GM19452 (cell line): ENCODE results near the gene CCDC69.

Experiments used
- ATAC-seq: cut with Tn5 transposase; IDR thresholded peaks from one replicate; pipeline ENCODE4 v1.9.1; 2021; ENCODE audit not compliant: unreplicated experiment

CCDC69 gene

DNA sequence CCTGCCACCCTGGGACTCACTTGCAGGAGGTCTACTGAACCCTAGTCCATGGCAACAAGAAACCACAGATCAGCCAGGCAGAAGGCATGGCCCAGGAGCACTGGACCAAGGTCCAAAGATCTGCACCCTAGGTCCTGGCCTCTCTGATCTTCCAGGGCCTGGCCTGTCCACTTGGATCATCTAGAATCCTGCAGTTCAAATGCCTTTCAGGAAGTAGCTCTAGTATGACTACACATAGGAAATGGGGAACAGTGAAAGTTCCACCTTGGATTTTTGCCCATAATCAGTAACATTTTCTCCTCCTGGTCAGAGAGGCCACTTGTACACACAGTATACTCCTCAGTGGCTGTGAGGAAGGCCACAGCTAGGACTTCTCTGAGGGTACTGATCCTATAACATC is 77.8 kb downstream of the CCDC69 start:
- ATAC-seq: no peak

DNA sequence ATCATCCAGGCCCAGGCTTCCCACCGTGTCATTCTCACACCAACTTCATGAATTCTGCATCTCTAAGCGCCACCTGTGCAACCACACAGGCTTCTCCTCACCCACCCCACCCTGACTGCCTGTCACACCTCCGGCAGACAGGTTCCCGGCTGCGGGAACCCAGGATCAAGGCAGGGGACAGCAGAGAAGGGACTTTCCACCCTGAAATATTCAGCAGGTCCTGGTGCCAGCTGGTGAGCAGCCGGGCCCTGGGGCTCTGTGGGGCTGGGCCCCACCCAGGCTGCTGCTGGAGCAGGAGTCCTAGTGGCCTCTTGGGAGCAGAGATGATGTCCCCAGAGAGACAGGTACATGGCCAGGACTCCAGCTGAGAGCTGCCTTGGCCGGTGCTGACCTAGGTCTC is 79.0 kb downstream of the CCDC69 start:
- no peak for ATAC-seq

DNA sequence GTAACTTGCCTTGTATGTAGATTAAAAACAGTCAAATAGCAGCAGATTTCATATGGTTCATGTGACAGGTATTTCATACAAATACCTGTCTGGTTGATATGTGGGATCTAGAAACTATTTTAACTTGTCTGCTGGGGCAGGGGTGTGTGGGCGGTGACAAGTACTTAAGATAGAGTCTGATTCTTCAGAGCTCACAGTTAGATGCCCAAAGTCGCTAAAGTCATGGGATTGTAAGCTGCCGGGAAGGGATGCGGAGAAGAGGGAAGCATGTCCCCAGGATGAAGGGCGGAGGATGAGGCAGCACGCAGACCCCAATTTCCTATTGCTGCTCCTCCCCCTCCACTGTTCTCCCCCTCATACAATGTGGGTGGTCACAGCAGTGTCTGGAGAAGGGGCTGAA is 79.6 kb downstream of the CCDC69 start:
- ATAC-seq: no peak

DNA sequence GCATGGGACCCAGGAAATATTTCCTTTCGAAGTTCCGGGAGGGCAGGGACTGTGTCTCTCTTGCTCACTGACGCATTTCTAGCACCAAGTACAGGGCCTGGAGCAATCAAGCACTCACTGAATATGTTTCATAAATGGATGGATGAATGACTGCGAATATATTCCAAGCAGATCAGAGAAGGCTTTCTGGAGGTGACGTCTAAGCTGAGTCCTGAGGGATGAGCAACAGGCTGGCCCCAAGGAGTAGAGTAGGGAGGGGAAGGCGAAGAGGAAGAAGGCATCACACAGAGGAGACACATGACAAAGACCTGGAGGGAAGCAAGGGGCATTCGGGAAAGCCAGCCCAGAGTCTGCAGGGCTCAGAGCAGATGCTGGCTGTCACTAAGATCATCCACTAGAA is 80.2 kb downstream of the CCDC69 start:
- no peak for ATAC-seq

DNA sequence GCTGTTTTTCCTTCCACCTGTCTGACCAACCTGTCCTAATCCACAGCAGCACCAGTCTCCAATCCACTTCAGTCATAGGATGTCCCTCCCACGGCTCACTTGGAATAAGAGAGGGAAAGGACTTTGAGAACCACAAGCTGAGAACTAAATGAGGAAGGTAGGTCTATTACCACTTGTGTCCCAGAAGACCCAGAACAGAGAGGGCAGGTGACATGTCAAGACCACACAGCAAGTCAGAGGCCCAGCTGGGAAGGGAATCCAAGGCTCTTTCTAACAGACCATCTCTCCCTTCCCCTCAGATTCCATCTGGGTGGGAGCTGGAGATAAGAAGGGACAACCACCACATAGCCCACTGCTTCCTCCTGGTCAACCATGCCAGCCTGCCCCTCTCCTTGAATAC is 81.0 kb downstream of the CCDC69 start:
- ATAC-seq: no peak

DNA sequence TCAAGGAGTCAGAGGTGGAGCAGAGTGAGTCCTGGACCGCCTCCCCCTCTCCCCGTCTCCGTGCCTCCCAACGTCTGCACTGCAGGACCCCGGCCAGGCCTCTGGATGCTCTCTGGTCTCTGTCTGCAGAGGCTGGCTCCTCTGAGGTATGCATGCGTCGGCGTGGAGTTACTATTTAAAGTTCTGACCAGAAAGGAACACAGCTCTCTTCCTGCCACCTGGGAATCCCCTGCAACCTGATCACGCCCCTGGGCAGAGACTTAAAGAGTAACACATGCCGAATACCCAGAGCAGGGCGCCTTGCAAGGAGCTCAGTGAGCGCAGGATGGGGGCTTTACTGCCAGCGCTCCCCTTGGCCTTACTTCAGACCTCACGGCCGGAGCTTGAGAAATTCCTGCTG is 82.4 kb downstream of the CCDC69 start:
- peak; percentile 93 for ATAC-seq

DNA sequence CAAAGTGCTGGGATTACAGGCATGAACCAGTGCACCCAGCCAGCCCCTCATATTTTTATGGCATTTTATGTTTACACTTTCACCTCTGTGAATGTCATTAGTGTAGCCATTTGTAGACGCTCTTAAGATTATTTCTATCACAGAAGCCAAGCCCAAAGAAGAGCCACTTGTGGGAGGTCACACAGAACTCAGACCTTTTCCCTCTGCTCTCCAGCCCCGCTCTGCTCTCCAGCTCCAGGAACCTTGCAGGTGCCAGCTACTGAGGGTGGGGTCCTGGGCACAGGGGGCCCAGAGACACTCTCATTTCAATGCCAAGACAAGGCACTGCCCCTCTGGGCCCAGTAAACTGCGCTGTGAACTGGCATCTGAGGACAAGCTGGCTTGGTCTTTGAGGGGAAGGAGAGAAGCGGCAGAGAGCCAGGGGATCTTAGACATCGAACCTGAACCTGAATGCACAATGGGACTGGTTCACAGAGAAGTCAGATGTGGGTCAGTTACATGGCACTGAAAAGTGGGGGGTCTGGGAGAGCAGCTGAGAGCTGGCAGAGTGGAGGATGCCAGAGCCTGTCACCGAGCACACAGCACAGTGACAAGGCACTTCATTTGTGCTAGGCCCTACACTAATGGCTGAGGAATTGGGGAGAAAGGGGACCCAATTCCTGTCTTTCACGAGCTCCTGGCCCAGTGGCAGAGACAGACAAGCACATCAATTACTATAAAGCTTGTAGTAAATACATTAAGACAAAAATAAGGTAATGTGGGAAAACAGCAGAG is 83.0 kb downstream of the CCDC69 start:
- ATAC-seq: no peak

DNA sequence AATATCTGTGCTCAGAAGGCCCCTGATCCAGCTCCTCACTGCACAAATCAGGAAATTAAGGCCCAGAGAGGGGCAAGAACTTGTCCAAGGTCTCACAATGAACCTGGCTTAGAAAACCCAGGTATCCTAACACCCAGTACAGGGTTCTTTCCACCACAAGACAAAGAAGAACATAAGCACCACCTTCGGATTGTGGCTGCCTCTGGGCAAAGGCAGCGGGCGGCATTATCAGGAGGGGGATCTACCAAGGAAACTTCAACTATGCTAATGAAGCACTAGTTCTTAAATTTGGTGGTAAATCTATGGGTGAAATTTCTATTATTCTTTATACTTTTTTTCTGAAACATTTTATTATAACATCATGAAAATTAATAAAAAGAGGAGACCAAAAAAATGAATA is 84.2 kb downstream of the CCDC69 start:
- no peak for ATAC-seq

DNA sequence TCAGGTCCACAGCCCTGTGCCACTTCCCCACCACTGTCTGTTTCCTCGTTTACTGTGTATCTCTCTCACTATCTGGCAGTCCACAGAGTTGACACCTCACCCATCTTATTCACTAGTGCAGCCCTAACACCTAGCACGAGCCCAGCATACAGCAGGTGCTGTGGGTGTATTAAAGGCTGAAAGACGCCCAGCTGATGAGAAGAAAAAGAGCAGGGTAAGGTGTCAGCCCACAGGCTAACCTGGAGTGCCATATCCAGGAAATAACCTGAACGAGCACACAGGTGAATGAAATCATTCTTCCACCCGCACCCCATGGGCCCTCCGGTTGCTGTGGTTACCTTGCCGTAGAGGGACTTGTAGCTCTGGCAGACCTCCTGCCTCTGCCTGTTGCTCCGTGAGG is 84.9 kb downstream of the CCDC69 start:
- no peak for ATAC-seq

DNA sequence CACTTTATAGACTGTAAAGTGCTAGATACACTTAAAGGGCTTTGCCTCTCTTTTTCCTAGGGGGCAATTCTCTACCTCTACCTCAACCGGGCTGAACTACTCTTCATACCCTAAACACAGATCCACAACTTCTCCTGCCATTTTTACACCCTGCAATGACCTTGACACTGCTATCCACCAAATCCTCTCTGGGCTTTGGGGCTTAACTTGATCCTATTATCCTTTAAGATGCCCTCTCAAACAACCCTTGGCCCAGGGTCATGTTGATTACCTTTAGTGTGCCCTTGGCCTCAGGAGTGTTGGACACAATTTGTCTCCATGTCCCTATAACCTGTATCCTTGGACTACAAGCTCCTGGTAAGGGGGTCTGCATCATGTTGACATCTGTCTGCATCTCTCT is 85.8 kb downstream of the CCDC69 start:
- no peak for ATAC-seq

DNA sequence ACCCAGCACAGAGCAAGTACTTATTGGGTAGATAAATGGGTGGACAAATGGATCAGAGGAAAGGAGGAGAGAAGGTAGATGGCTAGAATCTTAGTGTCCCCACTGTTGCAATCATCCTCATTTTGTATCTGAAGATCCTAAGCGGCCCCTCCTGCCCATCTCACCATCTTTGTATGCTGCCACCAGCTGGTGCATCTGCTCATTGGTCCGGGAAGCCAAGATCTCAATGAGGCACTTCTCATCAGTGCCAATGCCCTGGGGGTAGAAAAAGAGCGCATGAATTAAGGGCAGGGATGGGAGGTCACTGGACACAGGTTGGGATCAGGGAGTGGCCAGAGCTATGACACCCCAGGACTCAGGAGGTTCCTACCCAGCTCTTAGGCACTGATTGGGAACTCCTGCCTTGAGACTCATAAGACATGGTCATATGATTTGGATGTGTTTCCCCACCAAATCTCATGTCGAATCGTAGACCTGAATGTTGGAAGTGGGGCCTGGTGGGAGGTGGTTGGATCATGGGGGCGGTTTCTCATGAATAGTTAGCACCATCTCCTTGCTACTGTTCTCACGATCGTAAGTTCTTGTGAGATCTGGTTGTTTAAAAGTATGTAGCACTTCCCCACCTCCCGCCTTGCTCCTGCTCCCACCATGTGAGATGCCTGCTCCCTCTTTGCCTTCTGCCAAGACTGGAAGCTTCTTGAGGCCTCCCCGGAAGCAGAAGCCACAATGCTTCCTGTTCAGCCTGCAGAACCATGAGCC is 86.6 kb downstream of the CCDC69 start:
- no peak for ATAC-seq

DNA sequence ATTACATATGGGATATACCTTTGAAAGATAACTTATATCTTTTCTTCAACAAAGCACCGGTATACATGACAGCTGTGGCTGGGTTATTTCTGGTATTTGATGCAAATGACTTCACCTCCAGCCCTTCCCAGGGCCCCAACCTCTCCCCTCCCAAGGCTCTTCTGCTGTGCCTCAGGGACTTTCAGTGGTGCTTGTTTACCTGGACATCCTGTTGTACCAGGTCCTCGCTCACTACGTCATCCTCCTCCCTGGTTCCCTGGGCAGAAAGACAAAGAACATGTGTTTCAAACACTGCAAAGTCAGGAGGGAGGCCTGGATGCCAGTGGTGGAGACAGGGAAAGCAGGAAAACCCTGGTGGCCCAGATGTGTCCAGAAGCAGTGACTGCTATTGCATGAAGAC is 89.7 kb downstream of the CCDC69 start:
- ATAC-seq: no peak

DNA sequence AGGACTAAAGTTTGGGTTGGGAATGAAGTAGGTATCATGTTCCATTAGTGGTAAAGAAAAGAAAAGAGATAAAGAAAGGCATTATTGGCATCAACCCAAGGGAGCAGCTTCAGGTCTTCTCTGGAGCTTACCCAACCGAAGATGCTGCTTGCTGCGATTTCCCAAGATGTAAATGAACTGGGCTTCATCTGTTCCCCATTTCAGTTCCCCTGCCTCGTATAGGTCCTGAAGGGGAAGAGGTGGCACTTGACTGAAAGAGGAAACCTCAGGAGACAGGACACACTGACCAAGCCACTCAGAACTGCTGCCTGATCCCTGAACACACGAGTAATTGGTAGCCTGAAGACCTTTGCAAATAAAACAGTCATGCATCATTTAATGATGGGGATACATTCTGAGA is 90.9 kb downstream of the CCDC69 start:
- ATAC-seq: no peak
